HG03354 (cell line): Measurements from ENCODE around the gene CCT8L2.
"Not testable (repeated sequence)": the region's sequence is repeated elsewhere in the genome, so short reads cannot be mapped to it uniquely, and the experiment has no call there.

ENCODE experiments used
- ATAC-seq: cut with Tn5 transposase; IDR thresholded peaks from one replicate; pipeline ENCODE4 v1.9.1; 2021; ENCODE audit warnings: mild to moderate bottlenecking; ENCODE audit not compliant: unreplicated experiment, poor library complexity, severe bottlenecking

Gene CCT8L2

GRCh38 chr22:16599648-16600047 lies 7.0 kb upstream of the CCT8L2 start:
- not testable (repeated sequence) for ATAC-seq

GRCh38 chr22:16595251-16595650 lies 2.6 kb upstream of the CCT8L2 start:
- not testable (repeated sequence) for ATAC-seq

GRCh38 chr22:16594026-16594425 lies 1.4 kb upstream of the CCT8L2 start:
- no peak for ATAC-seq

GRCh38 chr22:16592231-16592630 lies 379 bp downstream of the CCT8L2 start:
- not testable (repeated sequence) for ATAC-seq

- ATAC-seq, result not testable (repeated sequence)
Measured at GRCh38 chr22:16591136-16591535, 1.5 kb downstream of the CCT8L2 start.

- no peak for ATAC-seq
Measured at GRCh38 chr22:16586991-16587390, 5.6 kb downstream of the CCT8L2 start.

GRCh38 chr22:16586170-16586569 lies 6.4 kb downstream of the CCT8L2 start:
- no peak for ATAC-seq

GRCh38 chr22:16580872-16581271 lies 11.7 kb downstream of the CCT8L2 start:
- not testable (repeated sequence) for ATAC-seq

- not testable (repeated sequence) for ATAC-seq
Measured at GRCh38 chr22:16569240-16569834, 23.3 kb downstream of the CCT8L2 start.

- ATAC-seq, result no peak
Measured at GRCh38 chr22:16568425-16568758, 24.2 kb downstream of the CCT8L2 start.

- not testable (repeated sequence) for ATAC-seq
Measured at GRCh38 chr22:16567617-16568424, 24.8 kb downstream of the CCT8L2 start.

GRCh38 chr22:16566421-16567151 lies 26.0 kb downstream of the CCT8L2 start:
- ATAC-seq, result not testable (repeated sequence)

- ATAC-seq, result not testable (repeated sequence)
Measured at GRCh38 chr22:16565585-16566420, 26.8 kb downstream of the CCT8L2 start.

- ATAC-seq, result not testable (repeated sequence)
Measured at GRCh38 chr22:16564837-16565584, 27.6 kb downstream of the CCT8L2 start.

GRCh38 chr22:16563555-16564520 lies 28.8 kb downstream of the CCT8L2 start:
- ATAC-seq, result no peak

- no peak for ATAC-seq
Measured at GRCh38 chr22:16562711-16563554, 29.7 kb downstream of the CCT8L2 start.

- ATAC-seq, result not testable (repeated sequence)
Measured at GRCh38 chr22:16561093-16561658, 31.4 kb downstream of the CCT8L2 start.
